WTC11 (cell line): ENCODE measurements around the gene ZNF443.

ENCODE experiments used
- ATF2 ChIP-seq: sonication (generic); formaldehyde crosslinking; IDR thresholded peaks from 2 replicates; pipeline ENCODE4 v1.8.1; 2022; ENCODE audit warnings: low read depth, missing genetic modification reagents, borderline replicate concordance
- CREB1 ChIP-seq: sonication (generic); formaldehyde crosslinking; IDR thresholded peaks from 2 replicates; pipeline ENCODE4 v1.8.0; 2023; ENCODE audit warnings: mild to moderate bottlenecking, missing genetic modification reagents
- CTCF ChIP-seq: fragments of 200-600 bp; IDR thresholded peaks from 2 replicates; pipeline ENCODE4 v1.8.0; 2022; ENCODE audit warnings: antibody characterized with exemption
- SMAD4 ChIP-seq: sonication (generic); formaldehyde crosslinking; IDR thresholded peaks from 2 replicates; pipeline ENCODE4 v1.8.0; 2022; ENCODE audit warnings: mild to moderate bottlenecking, missing genetic modification reagents
- ZNF232 ChIP-seq: sonication (generic); formaldehyde crosslinking; IDR thresholded peaks from 2 replicates; pipeline ENCODE4 v1.8.0; 2022; ENCODE audit warnings: mild to moderate bottlenecking, missing genetic modification reagents
- ZNF263 ChIP-seq: sonication (generic); formaldehyde crosslinking; IDR thresholded peaks from 2 replicates; pipeline ENCODE4 v1.8.1; 2022; ENCODE audit warnings: low read depth, mild to moderate bottlenecking, moderate library complexity, missing genetic modification reagents
- ZNF396 ChIP-seq: fragments of 250-450 bp; sonication (Bioruptor Pico); IDR thresholded peaks from 2 replicates; pipeline ENCODE4 v1.8.0; 2021; ENCODE audit warnings: mild to moderate bottlenecking, moderate library complexity, borderline replicate concordance

- TF ChIP-seq SMAD4 (CRISPR knock-in tag) (no peak), ATF2 (no peak), CREB1 (no peak), CTCF (no peak), ZNF396 (no peak), ZNF263 (CRISPR knock-in tag) (no peak), ZNF232 (no peak)
Measured at GRCh38 chr19:12485052-12485416, 44.2 kb upstream of the ZNF443 start.
